ENCODE results near the gene IL3. TPM values are rescaled to one million over a fixed set of nuclear protein-coding genes. Genes with fewer than 3 reads are reported as not detected.

The IL3 gene
- total RNA-seq, 1 donor from 2014 or later: not detected

GRCh38 chr5:132074772-132075718 lies 14.6 kb downstream of the IL3 start:
- H3K36me3 Mint-ChIP-seq (ENCODE audit: unreplicated experiment): no peaks in the 10 kb centered on the region
- H3K27me3 Mint-ChIP-seq (ENCODE audit: unreplicated experiment): peaks cover 8% of the 10 kb centered on the region
- H3K9me3 Mint-ChIP-seq (ENCODE audit: unreplicated experiment): peaks cover 9% of the 10 kb centered on the region
- TF ChIP-seq CTCF (IDR thresholded peaks at IDR 0.05; ENCODE audit: partially characterized antibody, unreplicated experiment): no peak
- no peak overlapping the region for H3K27ac Mint-ChIP-seq (ENCODE audit: unreplicated experiment)
- no peak for DNase-seq
- H3K4me3 Mint-ChIP-seq (ENCODE audit: unreplicated experiment): no peak overlapping the region
- no peaks in the 10 kb centered on the region for H3K4me1 Mint-ChIP-seq (ENCODE audit: low read depth, unreplicated experiment)

GRCh38 chr5:132075719-132076077 lies 15.2 kb downstream of the IL3 start:
- Mint-ChIP-seq H3K9me3 (ENCODE audit: unreplicated experiment) (peaks cover 9% of the 10 kb centered on the region), H3K36me3 (ENCODE audit: unreplicated experiment) (no peaks in the 10 kb centered on the region), H3K27me3 (ENCODE audit: unreplicated experiment) (peaks cover 8% of the 10 kb centered on the region), H3K4me1 (ENCODE audit: low read depth, unreplicated experiment) (no peaks in the 10 kb centered on the region), H3K27ac (ENCODE audit: unreplicated experiment) (no peak overlapping the region), H3K4me3 (ENCODE audit: unreplicated experiment) (no peak overlapping the region)
- no peak for DNase-seq
- no peak for TF ChIP-seq CTCF (IDR thresholded peaks at IDR 0.05; ENCODE audit: partially characterized antibody, unreplicated experiment)

GRCh38 chr5:132076202-132076830 lies 15.9 kb downstream of the IL3 start:
- no peak overlapping the region for H3K27ac Mint-ChIP-seq (ENCODE audit: unreplicated experiment)
- H3K36me3 Mint-ChIP-seq (ENCODE audit: unreplicated experiment): no peaks in the 10 kb centered on the region

GRCh38 chr5:132076983-132077382 lies 16.5 kb downstream of the IL3 start:
- no peak overlapping the region for H3K27ac Mint-ChIP-seq (ENCODE audit: unreplicated experiment)
- no peak for DNase-seq
- no peak for TF ChIP-seq CTCF (IDR thresholded peaks at IDR 0.05; ENCODE audit: partially characterized antibody, unreplicated experiment)
- no peaks in the 10 kb centered on the region for H3K36me3 Mint-ChIP-seq (ENCODE audit: unreplicated experiment)
- H3K4me1 Mint-ChIP-seq (ENCODE audit: low read depth, unreplicated experiment): no peaks in the 10 kb centered on the region
- peaks cover 6% of the 10 kb centered on the region for H3K9me3 Mint-ChIP-seq (ENCODE audit: unreplicated experiment)
- H3K27me3 Mint-ChIP-seq (ENCODE audit: unreplicated experiment): peaks cover 8% of the 10 kb centered on the region
- no peak overlapping the region for H3K4me3 Mint-ChIP-seq (ENCODE audit: unreplicated experiment)

More at GRCh38 chr5:132076202-132076830, 15.9 kb downstream of the IL3 start:
- no peak for DNase-seq
- TF ChIP-seq CTCF (IDR thresholded peaks at IDR 0.05; ENCODE audit: partially characterized antibody, unreplicated experiment): no peak
- no peaks in the 10 kb centered on the region for H3K4me1 Mint-ChIP-seq (ENCODE audit: low read depth, unreplicated experiment)
- peaks cover 8% of the 10 kb centered on the region for H3K27me3 Mint-ChIP-seq (ENCODE audit: unreplicated experiment)
- no peak overlapping the region for H3K4me3 Mint-ChIP-seq (ENCODE audit: unreplicated experiment)
- peaks cover 6% of the 10 kb centered on the region for H3K9me3 Mint-ChIP-seq (ENCODE audit: unreplicated experiment)

- TF ChIP-seq CTCF (IDR thresholded peaks at IDR 0.05; ENCODE audit: partially characterized antibody, unreplicated experiment): no peak
These were observed 18.6 kb downstream of the IL3 start for GRCh38 chr5:132079081-132079480.

More at GRCh38 chr5:132079081-132079480, 18.6 kb downstream of the IL3 start:
- no peak overlapping the region for H3K4me3 Mint-ChIP-seq (ENCODE audit: unreplicated experiment)
- H3K36me3 Mint-ChIP-seq (ENCODE audit: unreplicated experiment): no peaks in the 10 kb centered on the region
- DNase-seq: no peak
- no peaks in the 10 kb centered on the region for H3K4me1 Mint-ChIP-seq (ENCODE audit: low read depth, unreplicated experiment)
- peaks cover 7% of the 10 kb centered on the region for H3K9me3 Mint-ChIP-seq (ENCODE audit: unreplicated experiment)
- H3K27me3 Mint-ChIP-seq (ENCODE audit: unreplicated experiment): peaks cover 8% of the 10 kb centered on the region
- H3K27ac Mint-ChIP-seq (ENCODE audit: unreplicated experiment): no peak overlapping the region

Measured in glutamatergic neuron (in vitro differentiated cells).